ENCODE results near the gene CCL2.
"Not testable (repeated sequence)": the region's sequence is repeated elsewhere in the genome, so short reads cannot be mapped to it uniquely, and the experiment has no call there.

Gene CCL2

DNA sequence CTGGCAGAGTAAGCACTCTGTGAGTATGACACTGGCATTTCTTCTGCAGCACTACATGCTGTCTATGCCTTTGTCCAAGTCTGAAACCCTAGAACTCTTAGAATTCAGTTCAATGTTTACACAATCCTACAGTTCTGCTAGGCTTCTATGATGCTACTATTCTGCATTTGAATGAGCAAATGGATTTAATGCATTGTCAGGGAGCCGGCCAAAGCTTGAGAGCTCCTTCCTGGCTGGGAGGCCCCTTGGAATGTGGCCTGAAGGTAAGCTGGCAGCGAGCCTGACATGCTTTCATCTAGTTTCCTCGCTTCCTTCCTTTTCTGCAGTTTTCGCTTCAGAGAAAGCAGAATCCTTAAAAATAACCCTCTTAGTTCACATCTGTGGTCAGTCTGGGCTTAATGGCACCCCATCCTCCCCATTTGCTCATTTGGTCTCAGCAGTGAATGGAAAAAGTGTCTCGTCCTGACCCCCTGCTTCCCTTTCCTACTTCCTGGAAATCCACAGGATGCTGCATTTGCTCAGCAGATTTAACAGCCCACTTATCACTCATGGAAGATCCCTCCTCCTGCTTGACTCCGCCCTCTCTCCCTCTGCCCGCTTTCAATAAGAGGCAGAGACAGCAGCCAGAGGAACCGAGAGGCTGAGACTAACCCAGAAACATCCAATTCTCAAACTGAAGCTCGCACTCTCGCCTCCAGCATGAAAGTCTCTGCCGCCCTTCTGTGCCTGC lies at the start of gene CCL2:
CCL2 (plus strand) TSS at position 635 of the 730 bp plus-strand sequence; CDS start at position 700, 65 bp downstream.
- peak; percentile 3 for DNase-seq

DNA sequence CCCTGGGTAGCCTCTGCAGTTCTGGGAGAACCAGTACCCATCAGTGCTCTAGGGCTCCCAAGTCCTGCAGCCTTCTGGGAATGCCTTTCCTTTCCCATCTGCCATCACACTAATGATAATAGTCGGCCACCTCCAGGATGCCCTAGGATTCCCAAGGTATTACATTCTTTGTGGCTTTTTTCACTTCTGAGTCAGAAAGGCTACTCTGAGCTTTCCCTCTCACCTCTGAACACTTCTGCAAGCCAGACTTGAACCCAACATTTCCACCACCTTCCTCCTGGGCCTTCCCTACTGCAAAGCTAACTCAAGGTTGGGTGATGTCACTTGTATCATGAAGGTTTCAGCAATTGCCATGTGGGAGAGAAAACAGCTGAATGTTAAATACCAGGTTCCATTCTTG lies 49.7 kb upstream of the CCL2 start:
- no peak for DNase-seq

- DNase-seq = no peak
Measured at GRCh38 chr17:34206569-34206968, 48.5 kb upstream of the CCL2 start.

GRCh38 chr17:34207572-34207971 lies 47.5 kb upstream of the CCL2 start:
- no peak for DNase-seq

- no peak for DNase-seq
Measured at GRCh38 chr17:34218748-34219147, 36.3 kb upstream of the CCL2 start.

GRCh38 chr17:34219405-34219804 lies 35.7 kb upstream of the CCL2 start:
- no peak for DNase-seq

DNA sequence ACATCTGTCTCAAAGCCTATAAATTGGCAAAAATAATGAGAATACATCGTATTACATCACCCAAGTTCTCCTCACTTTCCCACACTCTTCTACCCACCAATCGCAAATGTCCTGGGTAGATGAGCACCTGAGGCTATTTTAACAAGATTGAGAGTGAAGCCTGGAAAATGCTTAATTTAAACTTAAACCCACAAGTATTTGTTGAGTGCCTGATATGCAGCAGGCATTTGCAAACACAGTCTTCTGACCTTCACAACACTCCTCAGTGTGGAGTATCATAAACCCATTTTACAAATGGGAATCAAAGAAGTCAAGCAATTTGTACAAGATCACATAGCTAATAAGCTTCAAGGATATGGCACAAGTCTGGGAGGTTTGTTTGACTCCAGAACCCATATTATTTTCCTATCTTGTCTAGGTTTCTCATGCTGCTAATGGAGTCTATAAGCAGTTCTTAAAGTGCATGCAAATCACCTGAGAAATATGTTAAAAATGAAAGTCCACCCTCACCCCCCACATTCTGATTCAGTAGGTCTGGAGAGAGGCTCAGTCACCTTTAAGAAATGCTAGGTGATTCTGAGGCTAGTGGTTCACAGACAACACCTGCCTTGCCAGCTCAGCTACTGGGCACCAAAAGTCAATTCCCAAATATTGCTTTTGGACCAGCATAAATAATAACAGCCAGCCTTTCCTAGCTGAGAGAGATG lies 34.9 kb upstream of the CCL2 start:
- DNase-seq = no peak

GRCh38 chr17:34220752-34221395 lies 34.2 kb upstream of the CCL2 start:
- no peak for DNase-seq

GRCh38 chr17:34221411-34221810 lies 33.7 kb upstream of the CCL2 start:
- DNase-seq = no peak

DNA sequence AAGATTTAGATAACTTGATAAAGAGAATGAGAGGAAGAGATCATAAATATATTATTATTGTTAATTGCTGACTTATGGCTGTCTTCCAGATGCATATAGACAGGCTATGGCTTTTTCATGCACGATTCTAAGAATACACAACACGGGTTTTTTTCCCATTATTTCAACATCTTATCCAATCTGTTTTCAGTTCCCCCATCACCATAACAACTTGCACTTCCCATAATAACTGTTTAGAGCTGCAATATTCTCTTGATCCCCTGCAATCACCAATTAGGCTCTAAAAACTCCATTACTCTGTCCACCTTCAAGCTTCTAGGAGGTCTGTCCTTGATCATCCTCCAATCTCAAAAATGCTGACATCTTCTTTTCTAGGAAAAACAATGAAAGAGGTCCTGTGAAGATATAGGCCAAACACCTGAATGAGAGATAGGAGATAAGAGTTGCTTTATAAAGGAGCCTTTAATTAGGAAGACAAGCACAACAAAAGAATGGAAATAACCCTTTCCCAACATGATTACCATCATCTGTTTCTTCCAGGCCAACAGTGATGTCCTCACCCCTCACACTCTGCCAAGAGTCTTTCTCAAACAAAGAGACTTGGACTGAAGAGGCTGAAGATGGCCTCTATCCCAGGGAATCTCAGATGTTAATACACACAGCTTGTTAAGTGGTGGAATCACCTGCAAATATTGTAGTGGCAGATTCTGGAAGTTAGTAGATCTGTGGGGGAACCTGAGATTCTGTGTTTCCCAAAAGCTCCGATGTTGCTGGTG lies 32.2 kb upstream of the CCL2 start:
- DNase-seq = no peak

DNA sequence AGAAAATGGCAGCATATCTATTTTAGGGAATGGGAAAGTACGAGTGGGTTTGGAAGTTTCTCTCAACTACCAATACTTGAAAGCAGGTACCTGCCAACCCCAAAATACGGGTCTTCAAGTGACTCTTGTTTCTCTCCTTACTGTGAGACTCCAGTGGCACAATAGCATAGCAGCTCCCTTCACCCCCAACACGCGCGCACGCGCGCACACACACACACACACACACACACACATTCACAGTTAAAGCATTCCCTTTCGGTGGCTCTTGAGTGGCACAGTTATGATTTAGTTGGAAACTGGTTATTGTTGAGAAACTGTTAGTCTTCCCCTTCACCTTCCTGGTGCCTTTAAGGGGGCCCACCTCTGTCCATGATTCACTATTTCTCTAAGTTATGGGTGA lies 30.0 kb upstream of the CCL2 start:
- DNase-seq = no peak

DNA sequence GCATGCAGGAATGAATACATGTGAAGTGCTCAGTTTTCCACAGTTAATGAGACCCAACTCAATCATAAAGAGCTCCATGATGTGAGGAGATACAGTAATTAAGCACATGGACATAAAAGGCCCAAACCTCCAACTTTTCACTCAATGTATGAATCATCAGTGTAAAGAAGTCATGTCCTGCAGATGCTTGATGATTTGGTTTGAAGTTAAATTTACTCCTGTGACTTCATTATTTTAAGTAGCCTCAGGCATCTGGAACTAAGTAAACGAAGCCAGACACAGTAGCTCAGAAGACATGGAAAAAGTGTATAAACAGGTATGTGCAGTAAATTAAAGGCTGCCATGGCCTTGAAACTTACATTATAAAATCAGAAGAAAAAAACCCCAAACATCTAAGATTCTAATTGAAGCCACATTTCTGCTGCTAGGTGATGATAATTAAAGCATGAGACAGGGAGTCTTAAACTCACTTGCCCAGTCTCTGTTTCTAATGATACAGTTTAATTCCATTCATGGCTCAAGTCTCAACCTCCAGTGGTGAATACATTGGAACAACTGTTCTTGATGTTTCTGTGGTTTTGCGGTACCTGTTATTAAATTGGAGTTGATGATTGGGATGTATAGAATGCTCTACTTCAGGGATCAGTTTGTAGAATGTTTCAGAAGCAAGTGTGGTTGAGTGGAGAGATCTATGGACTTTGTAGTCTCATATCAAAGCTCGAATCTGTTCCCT lies 28.9 kb upstream of the CCL2 start:
- no peak for DNase-seq

DNA sequence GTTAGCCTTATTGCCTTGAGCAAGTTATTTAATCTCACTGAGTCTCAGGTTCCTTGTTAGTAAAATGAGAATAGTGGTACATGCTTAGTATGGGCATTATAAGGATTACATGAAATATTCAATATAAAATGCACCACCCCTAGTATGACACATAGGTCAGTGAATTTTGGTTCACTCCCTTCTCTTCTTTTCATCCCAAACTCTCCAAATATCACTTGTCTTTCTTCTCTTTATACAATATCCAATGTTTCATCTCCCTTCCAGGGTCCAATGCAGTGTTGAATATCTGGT lies 28.4 kb upstream of the CCL2 start:
- DNase-seq = no peak

- not testable (repeated sequence) for DNase-seq
Measured at GRCh38 chr17:34227293-34227692, 27.8 kb upstream of the CCL2 start.

DNA sequence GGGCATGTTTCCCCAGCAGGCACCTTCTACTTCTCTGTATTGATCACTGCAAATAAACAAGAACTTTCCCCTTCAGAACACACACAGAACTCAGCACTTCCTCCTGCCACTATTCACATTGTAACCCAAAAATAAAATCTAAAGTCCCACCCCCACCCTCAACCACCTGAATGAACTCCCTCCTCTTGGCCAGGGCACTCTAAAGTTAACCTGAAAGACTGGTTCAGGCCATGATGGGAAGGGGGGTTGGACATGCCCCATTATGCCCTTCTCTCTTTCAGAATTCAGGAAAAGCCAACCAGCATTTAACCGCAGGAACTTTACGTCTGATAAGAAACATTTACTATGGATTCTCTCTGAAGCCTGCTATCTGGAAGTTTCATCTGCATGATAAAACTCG lies 27.4 kb upstream of the CCL2 start:
- no peak for DNase-seq

DNA sequence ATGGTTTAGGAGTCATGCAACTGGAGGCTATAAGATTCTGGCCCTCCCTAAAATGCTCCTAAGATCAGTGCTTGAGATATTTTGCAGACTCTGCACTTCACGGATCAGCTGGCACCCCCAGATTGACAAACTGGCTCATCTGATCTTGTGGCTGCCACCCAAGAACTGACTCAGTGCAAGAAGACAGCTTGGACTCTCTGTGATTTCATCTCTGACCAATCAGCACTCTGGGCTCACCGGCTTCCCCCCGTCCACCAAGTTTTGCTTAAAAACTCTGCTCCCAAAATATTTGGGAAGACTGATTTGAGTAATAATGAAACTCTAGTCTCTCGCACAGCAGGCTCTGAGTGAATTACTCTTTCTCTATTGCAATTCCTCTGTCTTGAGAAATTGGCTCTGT lies 26.3 kb upstream of the CCL2 start:
- no peak for DNase-seq

DNA sequence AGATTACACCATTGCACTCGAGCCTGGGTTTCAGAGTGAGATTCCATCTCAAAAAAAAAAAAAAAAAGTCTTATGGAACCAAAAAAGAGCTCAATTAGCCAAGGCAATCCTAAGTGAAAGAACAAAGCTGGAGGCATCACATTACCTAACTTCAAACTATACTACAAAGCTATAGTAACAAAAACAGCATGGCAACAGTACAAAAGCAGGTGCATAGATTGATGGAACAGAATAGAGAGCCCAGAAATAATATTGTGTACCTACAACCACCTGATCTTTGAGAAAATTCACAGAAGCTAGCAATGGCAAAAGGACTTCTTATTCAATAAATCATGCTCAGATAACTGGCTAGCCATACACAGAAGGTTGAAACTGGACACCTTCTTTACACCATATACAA lies 24.7 kb upstream of the CCL2 start:
- no peak for DNase-seq

GRCh38 chr17:34234616-34235015 lies 20.5 kb upstream of the CCL2 start:
- DNase-seq = no peak

- no peak for DNase-seq
Measured at GRCh38 chr17:34235389-34236028, 19.6 kb upstream of the CCL2 start.

DNA sequence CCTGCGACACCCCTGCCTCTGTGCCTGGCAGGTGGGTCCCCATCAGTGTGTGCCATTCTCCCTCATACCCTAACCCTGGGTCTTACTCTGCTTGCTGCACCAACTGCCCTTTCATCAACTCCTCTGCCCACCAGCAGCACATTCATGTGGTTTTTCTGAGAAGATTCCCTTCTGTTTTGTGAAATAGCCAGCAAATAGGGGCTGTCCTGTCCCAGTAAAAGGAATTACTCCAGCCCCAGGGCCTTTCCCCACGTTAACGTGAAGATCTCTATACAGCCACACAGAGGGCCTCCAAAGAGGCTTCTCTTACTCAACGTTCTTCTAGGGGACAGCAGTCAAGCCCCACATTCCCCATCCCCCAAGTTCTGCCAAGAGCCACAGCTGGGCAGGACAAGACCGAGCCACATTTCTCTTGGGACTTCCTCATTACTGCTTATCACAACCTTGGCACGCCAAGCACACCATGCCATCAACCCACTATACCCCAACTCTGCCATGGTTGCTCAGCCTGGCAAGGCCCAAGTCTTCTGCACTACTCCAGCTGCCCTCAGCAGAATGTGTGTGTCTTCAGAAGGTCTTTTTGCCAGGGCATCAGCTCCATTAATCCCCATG lies 18.7 kb upstream of the CCL2 start:
- no peak for DNase-seq

- no peak for DNase-seq
Measured at GRCh38 chr17:34237458-34237857, 17.6 kb upstream of the CCL2 start.

DNA sequence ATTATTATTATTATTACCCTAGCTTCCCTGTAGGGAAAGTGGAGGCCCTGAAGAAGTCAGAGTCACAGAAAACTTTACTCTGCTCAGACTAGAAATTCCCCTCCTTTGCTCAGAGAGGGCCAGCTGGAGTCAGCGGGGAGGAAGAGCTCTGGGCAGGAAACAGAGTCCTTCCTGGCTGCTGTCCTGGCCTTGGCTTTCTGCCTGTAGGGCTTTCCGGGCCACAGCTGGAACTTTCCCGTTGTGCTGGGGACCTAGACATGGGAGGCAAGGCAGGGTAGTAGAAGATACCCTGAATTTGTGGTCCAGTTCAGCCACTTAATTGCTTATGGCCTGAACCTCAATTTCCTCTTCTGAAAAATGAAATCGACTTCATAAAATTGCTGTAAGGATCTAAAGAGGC lies 14.0 kb upstream of the CCL2 start:
- DNase-seq = no peak

All from NCI-H1092 treated with DMSO at 0.1 percent for 48 hours (cell line).